Type B pancreatic cell (in vitro differentiated cells): ENCODE results near the gene LDHAL6A. TPM values are rescaled to one million over a fixed set of nuclear protein-coding genes. Genes with fewer than 3 reads are reported as not detected.

Experiments
- DNase-seq: peaks from one replicate; pipeline ENCODE4 v3.0.0; 2021; ENCODE audit warnings: mixed read lengths; ENCODE audit not compliant: unreplicated experiment; ENCODE audit errors: extremely low spot score
- H3K27ac Mint-ChIP-seq: 2 replicates; pipeline ENCODE4 v1.8.0; 2021; ENCODE audit warnings: mild to moderate bottlenecking, mixed read lengths
- H3K27me3 Mint-ChIP-seq: 2 replicates; pipeline ENCODE4 v1.8.0; 2021; ENCODE audit warnings: mixed read lengths
- H3K36me3 Mint-ChIP-seq: 2 replicates; pipeline ENCODE4 v1.8.0; 2021; ENCODE audit warnings: mixed read lengths
- H3K4me1 Mint-ChIP-seq: one replicate; pipeline ENCODE4 v1.8.0; 2021; ENCODE audit warnings: mixed read lengths; ENCODE audit not compliant: unreplicated experiment
- H3K4me3 Mint-ChIP-seq: 2 replicates; pipeline ENCODE4 v1.8.0; 2021; ENCODE audit warnings: mild to moderate bottlenecking, mixed read lengths
- H3K9me3 Mint-ChIP-seq: 2 replicates; pipeline ENCODE4 v1.8.0; 2021; ENCODE audit warnings: mixed read lengths
- CTCF ChIP-seq: fragments of 200-600 bp; sonication (generic); conservative IDR thresholded peaks from 2 replicates; pipeline ENCODE4 v1.5.0; 2021; ENCODE audit warnings: antibody characterized with exemption, mild to moderate bottlenecking
- total RNA-seq: library from RNA; stranded (reverse); gene quantifications from 2 replicates; pipeline ENCODE4 v1.2.1, GENCODE V29; 2021; ENCODE audit warnings: low replicate concordance

Gene LDHAL6A
- total RNA-seq, 1 donor from 2014 or later = not detected

- peaks cover 10% of the 10 kb centered on the region for H3K36me3 Mint-ChIP-seq
- no peaks in the 10 kb centered on the region for H3K27me3 Mint-ChIP-seq
- no peak for DNase-seq
- peak; percentile 29 for TF ChIP-seq CTCF
- no peak overlapping the region for H3K4me3 Mint-ChIP-seq
- no peaks in the 10 kb centered on the region for H3K9me3 Mint-ChIP-seq
- H3K4me1 Mint-ChIP-seq = peaks cover 17% of the 10 kb centered on the region
- H3K27ac Mint-ChIP-seq = peak overlapping the region; percentile 44
Measured at GRCh38 chr11:18522388-18522787, 66.7 kb downstream of the LDHAL6A start.

DNA sequence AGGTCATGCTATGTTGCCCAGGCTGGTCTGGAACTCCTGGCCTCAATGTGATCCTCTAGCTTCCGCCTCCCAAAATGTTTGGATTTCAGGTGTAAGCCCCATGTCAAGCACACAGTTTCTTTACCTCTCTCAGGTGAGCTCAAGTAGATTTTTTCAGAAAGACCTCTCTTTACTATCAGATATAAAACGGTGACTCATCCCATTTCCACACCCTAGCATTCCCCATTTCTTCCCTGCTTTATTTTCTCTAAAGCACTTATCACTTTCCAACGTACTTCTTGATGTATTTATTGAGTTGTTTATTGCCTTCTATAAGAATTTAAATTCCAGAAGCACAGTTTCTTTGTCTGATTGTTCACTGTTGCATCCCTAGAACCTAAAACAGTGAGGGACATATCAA is 67.4 kb downstream of the LDHAL6A start:
- no peak overlapping the region for H3K4me3 Mint-ChIP-seq
- no peak for DNase-seq
- peaks cover 17% of the 10 kb centered on the region for H3K4me1 Mint-ChIP-seq
- H3K27me3 Mint-ChIP-seq = no peaks in the 10 kb centered on the region
- TF ChIP-seq CTCF = no peak
- H3K27ac Mint-ChIP-seq = peak overlapping the region; percentile 44
- no peaks in the 10 kb centered on the region for H3K9me3 Mint-ChIP-seq
- peaks cover 8% of the 10 kb centered on the region for H3K36me3 Mint-ChIP-seq

GRCh38 chr11:18524248-18524647 is 68.6 kb downstream of the LDHAL6A start:
- Mint-ChIP-seq H3K36me3 (peaks cover 7% of the 10 kb centered on the region), H3K4me1 (peaks cover 20% of the 10 kb centered on the region), H3K9me3 (no peaks in the 10 kb centered on the region), H3K27ac (peak overlapping the region; percentile 61), H3K4me3 (peak overlapping the region; percentile 74), H3K27me3 (no peaks in the 10 kb centered on the region)
- TF ChIP-seq CTCF = no peak
- DNase-seq = no peak

- DNase-seq = no peak
- Mint-ChIP-seq H3K4me1 (peaks cover 20% of the 10 kb centered on the region), H3K36me3 (peaks cover 7% of the 10 kb centered on the region), H3K9me3 (no peaks in the 10 kb centered on the region), H3K4me3 (peak overlapping the region; percentile 100), H3K27me3 (no peaks in the 10 kb centered on the region), H3K27ac (peak overlapping the region; percentile 100)
- TF ChIP-seq CTCF = no peak
Measured at GRCh38 chr11:18526130-18526520, 70.5 kb downstream of the LDHAL6A start.

- no peak for TF ChIP-seq CTCF
- peak; percentile 96 for DNase-seq
- peaks cover 20% of the 10 kb centered on the region for H3K4me1 Mint-ChIP-seq
- peak within 1 kb of the TSS; percentile 100 for H3K4me3 Mint-ChIP-seq
- H3K27ac Mint-ChIP-seq = peak within 1 kb of the TSS; percentile 100
- H3K27me3 Mint-ChIP-seq = no peaks in the 10 kb centered on the region
- no peaks in the 10 kb centered on the region for H3K9me3 Mint-ChIP-seq
- peaks cover 7% of the 10 kb centered on the region for H3K36me3 Mint-ChIP-seq
Measured at GRCh38 chr11:18526521-18527296, 71.1 kb downstream of the LDHAL6A start, which contains the start of gene TSG101. Gene TSG101, minus strand, starts transcription at chr11:18526942. Its CDS starts 126 bp downstream, at chr11:18526816.
